ENCODE results near the gene SLC27A1. TPM values are rescaled to one million over a fixed set of nuclear protein-coding genes. Genes with fewer than 3 reads are reported as not detected.
"Not testable (repeated sequence)": the region's sequence is repeated elsewhere in the genome, so short reads cannot be mapped to it uniquely, and the experiment has no call there.

The SLC27A1 gene
- total RNA-seq, 2 donors from 2014 or later, result 11.8 to 16.9 TPM

DNA sequence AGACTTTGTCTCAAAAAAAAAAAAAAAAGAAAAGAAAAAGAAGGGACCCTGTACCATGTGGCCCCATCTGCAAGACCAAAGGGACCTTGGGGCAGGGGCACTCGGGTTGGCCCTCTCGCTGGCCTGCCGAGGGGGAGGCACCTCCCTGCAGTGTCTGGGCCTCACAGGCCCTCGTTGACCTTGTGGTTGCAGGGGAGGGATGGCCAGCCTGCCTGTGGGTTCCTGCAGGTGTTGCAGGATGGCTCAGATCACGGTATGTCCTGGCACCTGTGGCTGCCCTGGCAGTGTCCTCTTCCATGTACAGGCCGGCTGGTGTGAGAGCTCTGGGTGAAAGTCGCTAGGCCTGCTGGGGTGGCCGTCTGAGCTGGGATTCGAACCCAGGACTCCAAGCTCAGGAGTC is 36.4 kb downstream of the SLC27A1 start:
- Mint-ChIP-seq H3K4me3 (no peak overlapping the region), H3K36me3 (ENCODE audit: low read depth) (peaks cover 7% of the 10 kb centered on the region), H3K27ac (no peak overlapping the region), H3K9me3 (no peaks in the 10 kb centered on the region), H3K27me3 (ENCODE audit: insufficient read depth) (no peaks in the 10 kb centered on the region), H3K4me1 (no peaks in the 10 kb centered on the region)
- TF ChIP-seq, protein P1, sequence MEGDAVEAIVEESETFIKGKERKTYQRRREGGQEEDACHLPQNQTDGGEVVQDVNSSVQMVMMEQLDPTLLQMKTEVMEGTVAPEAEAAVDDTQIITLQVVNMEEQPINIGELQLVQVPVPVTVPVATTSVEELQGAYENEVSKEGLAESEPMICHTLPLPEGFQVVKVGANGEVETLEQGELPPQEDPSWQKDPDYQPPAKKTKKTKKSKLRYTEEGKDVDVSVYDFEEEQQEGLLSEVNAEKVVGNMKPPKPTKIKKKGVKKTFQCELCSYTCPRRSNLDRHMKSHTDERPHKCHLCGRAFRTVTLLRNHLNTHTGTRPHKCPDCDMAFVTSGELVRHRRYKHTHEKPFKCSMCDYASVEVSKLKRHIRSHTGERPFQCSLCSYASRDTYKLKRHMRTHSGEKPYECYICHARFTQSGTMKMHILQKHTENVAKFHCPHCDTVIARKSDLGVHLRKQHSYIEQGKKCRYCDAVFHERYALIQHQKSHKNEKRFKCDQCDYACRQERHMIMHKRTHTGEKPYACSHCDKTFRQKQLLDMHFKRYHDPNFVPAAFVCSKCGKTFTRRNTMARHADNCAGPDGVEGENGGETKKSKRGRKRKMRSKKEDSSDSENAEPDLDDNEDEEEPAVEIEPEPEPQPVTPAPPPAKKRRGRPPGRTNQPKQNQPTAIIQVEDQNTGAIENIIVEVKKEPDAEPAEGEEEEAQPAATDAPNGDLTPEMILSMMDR (conservative IDR thresholded peaks at IDR 0.05), result no peak
- WGBS, 2 experiments (ENCODE audit: insufficient coverage in 1 of 2, insufficient read length in 1 of 2), result 91 to 92% methylated on average over 9 of the region's 9 CpGs
- Histone ChIP-seq H3K9me3 (ENCODE audit: control insufficient read depth, low read length) (no peaks in the 10 kb centered on the region), H3K9ac (ENCODE audit: extremely low read depth, low read length, poor library complexity, severe bottlenecking) (no peak overlapping the region), H3K36me3 (ENCODE audit: control insufficient read depth, insufficient read depth, low read length) (no peaks in the 10 kb centered on the region), H3K27me3 (ENCODE audit: control insufficient read depth, insufficient read depth, low read length, poor library complexity, severe bottlenecking) (no peaks in the 10 kb centered on the region), H3K27ac (ENCODE audit: low read depth, low read length) (no peak overlapping the region), H3K4me3 (ENCODE audit: low read length) (no peak overlapping the region), H3K4me1 (ENCODE audit: control insufficient read depth, insufficient read depth, low read length) (no peaks in the 10 kb centered on the region)
- no peak for DNase-seq

DNA sequence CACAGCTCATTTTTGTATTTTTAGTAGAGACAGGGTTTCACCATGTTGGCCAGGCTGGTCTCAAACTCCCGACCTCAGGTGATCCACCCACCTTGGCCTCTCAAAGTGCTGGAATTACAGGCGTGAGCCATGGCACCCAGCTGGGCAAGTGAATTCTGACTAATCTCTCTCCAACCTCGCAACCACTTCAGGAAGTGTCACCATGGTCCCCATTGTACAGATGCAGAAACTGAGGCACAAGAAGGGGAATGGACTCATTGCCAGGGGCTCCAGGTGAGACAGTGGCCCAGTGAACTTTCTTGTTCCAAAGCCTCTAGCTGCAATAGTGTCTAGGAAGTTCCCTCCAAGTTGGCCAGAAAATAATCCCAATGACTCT is 38.2 kb downstream of the SLC27A1 start:
- peak; percentile 38 for DNase-seq
- not testable (repeated sequence) for H3K4me3 ChIP-seq (ENCODE audit: low read length); H3K4me1 ChIP-seq (ENCODE audit: control insufficient read depth, insufficient read depth, low read length); H3K36me3 Mint-ChIP-seq (ENCODE audit: low read depth); H3K27me3 ChIP-seq (ENCODE audit: control insufficient read depth, insufficient read depth, low read length, poor library complexity, severe bottlenecking); H3K27me3 Mint-ChIP-seq (ENCODE audit: insufficient read depth); H3K9me3 Mint-ChIP-seq; H3K9me3 ChIP-seq (ENCODE audit: control insufficient read depth, low read length); H3K9ac ChIP-seq (ENCODE audit: extremely low read depth, low read length, poor library complexity, severe bottlenecking); H3K27ac Mint-ChIP-seq; H3K4me1 Mint-ChIP-seq; H3K27ac ChIP-seq (ENCODE audit: low read depth, low read length); H3K4me3 Mint-ChIP-seq; H3K36me3 ChIP-seq (ENCODE audit: control insufficient read depth, insufficient read depth, low read length)
- 77 to 91% methylated on average over 3 of the region's 3 CpGs for WGBS, 2 experiments (ENCODE audit: insufficient coverage in 1 of 2, insufficient read length in 1 of 2)

DNA sequence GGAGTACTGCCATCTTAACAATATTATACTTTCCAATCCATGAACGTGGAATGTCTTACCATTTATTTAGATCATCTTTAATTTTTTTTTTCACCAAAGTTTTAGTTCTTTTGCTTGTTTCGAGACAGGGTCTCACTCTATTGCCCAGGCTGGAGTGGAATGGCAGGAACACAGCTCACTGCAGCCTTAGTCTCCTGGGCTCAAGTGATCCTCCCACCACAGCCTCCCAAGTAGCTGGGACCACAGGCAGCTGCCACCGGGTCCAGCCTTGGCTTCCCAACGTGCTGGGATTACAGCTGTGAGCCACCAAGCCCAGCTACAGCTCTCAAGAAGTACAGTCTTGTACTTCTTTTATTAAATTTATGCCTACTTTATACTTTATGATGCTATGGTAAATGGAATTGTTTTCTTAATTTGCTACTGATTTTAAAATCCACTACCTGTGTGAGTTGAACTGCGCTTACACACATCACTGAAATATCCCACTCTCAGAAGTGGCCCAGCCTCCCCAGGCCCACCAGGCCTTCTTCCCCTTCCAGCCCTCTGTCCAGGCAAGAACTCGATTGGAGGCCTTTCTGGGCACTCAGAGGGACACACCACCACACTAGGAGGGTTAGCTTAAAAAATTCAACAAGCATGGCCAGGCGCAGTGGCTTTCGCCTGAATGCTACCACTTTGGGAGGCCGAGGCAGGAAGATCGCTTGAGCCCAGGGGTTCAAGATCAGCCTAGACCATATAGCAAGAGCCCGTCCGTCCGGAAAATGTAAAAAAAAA is 40.1 kb downstream of the SLC27A1 start:
- Mint-ChIP-seq H3K36me3 (ENCODE audit: low read depth) (peaks cover 6% of the 10 kb centered on the region), H3K4me1 (peaks cover 6% of the 10 kb centered on the region), H3K4me3 (peak overlapping the region; percentile 88), H3K27me3 (ENCODE audit: insufficient read depth) (no peaks in the 10 kb centered on the region), H3K27ac (peak overlapping the region; percentile 98), H3K9me3 (no peaks in the 10 kb centered on the region)
- no peaks in the 10 kb centered on the region for H3K4me1 ChIP-seq (ENCODE audit: control insufficient read depth, insufficient read depth, low read length)
- no peaks in the 10 kb centered on the region for H3K36me3 ChIP-seq (ENCODE audit: control insufficient read depth, insufficient read depth, low read length)
- H3K9ac ChIP-seq (ENCODE audit: extremely low read depth, low read length, poor library complexity, severe bottlenecking), result peak overlapping the region; percentile 72
- peak overlapping the region; percentile 86 for H3K4me3 ChIP-seq (ENCODE audit: low read length)
- H3K9me3 ChIP-seq (ENCODE audit: control insufficient read depth, low read length), result no peaks in the 10 kb centered on the region
- H3K27me3 ChIP-seq (ENCODE audit: control insufficient read depth, insufficient read depth, low read length, poor library complexity, severe bottlenecking), result no peaks in the 10 kb centered on the region
- WGBS, 2 experiments (ENCODE audit: insufficient coverage in 1 of 2, insufficient read length in 1 of 2), result 85 to 94% methylated on average over 5 to 13 of the region's 13 CpGs
- peak overlapping the region; percentile 37 for H3K27ac ChIP-seq (ENCODE audit: low read depth, low read length)
- TF ChIP-seq, protein P1 (conservative IDR thresholded peaks at IDR 0.05), result no peak
- no peak for DNase-seq
